ENCODE results near the gene DOCK4. TPM values are rescaled to one million over a fixed set of nuclear protein-coding genes. Genes with fewer than 3 reads are reported as not detected.
"Not testable (repeated sequence)": the region's sequence is repeated elsewhere in the genome, so short reads cannot be mapped to it uniquely, and the experiment has no call there.

The DOCK4 gene
- total RNA-seq = 13.9 TPM
- long read RNA-seq, partial matches to known transcripts = 0 of 3 reads
- long read RNA-seq, other reads (novel, unspliced or antisense) = 3 of 3 reads

- intact Hi-C loops (cut with micrococcal nuclease) = no loop called here
- DNase-seq (peak; percentile 99), ATAC-seq (peak; percentile 96)
Observed at GRCh38 chr7:112206238-112206990, at the start of gene DOCK4, which contains the start of gene ZNF277. Gene DOCK4, minus strand, starts transcription at chr7:112206399. Its CDS starts 261 bp downstream, at chr7:112206138. Gene ZNF277, plus strand, starts transcription at chr7:112206695. Its CDS starts 22 bp downstream, at chr7:112206717.

GRCh38 chr7:112255388-112255720 lies 49.2 kb upstream of the DOCK4 start:
- no peak for DNase-seq
- no peak for ATAC-seq
- intact Hi-C loops (cut with micrococcal nuclease) = no loop called here

- ATAC-seq (no peak), DNase-seq (no peak)
- intact Hi-C loops (cut with micrococcal nuclease) = no loop called here
Observed at GRCh38 chr7:112254709-112255387, 48.6 kb upstream of the DOCK4 start.

- ATAC-seq = no peak
- DNase-seq = no peak
- intact Hi-C loops (cut with micrococcal nuclease) = no loop called here
Observed at GRCh38 chr7:112254156-112254555, 48.0 kb upstream of the DOCK4 start.

- DNase-seq = no peak
- ATAC-seq = no peak
- intact Hi-C loops (cut with micrococcal nuclease) = no loop called here
Observed at GRCh38 chr7:112252691-112253090, 46.5 kb upstream of the DOCK4 start.

GRCh38 chr7:112252141-112252540 lies 45.9 kb upstream of the DOCK4 start:
- DNase-seq = no peak
- intact Hi-C loops (cut with micrococcal nuclease) = no loop called here
- ATAC-seq = no peak

GRCh38 chr7:112249967-112250366 lies 43.8 kb upstream of the DOCK4 start:
- intact Hi-C loops (cut with micrococcal nuclease); DNase-seq; ATAC-seq: not testable (repeated sequence)

- no peak for ATAC-seq
- intact Hi-C loops (cut with micrococcal nuclease) = no loop called here
- DNase-seq = no peak
Observed at GRCh38 chr7:112248598-112248997, 42.4 kb upstream of the DOCK4 start.

- DNase-seq = no peak
- ATAC-seq = peak; percentile 23
- intact Hi-C loops (cut with micrococcal nuclease) = no loop called here
Observed at GRCh38 chr7:112238852-112239610, 32.8 kb upstream of the DOCK4 start.

GRCh38 chr7:112238330-112238729 lies 32.1 kb upstream of the DOCK4 start:
- DNase-seq (no peak), ATAC-seq (no peak)
- intact Hi-C loops (cut with micrococcal nuclease) = no loop called here

GRCh38 chr7:112236597-112236996 lies 30.4 kb upstream of the DOCK4 start:
- no peak for DNase-seq
- intact Hi-C loops (cut with micrococcal nuclease) = no loop called here
- ATAC-seq = no peak

GRCh38 chr7:112234147-112234546 lies 27.9 kb upstream of the DOCK4 start:
- no peak for ATAC-seq
- no peak for DNase-seq
- intact Hi-C loops (cut with micrococcal nuclease) = no loop called here

- no peak for DNase-seq
- ATAC-seq = peak; percentile 91
- intact Hi-C loops (cut with micrococcal nuclease) = no loop called here
Observed at GRCh38 chr7:112233048-112233697, 27.0 kb upstream of the DOCK4 start.

- ATAC-seq = peak; percentile 33
- intact Hi-C loops (cut with micrococcal nuclease) = no loop called here
- no peak for DNase-seq
Observed at GRCh38 chr7:112232212-112232978, 26.2 kb upstream of the DOCK4 start.

- intact Hi-C loops (cut with micrococcal nuclease) = no loop called here
- ATAC-seq (no peak), DNase-seq (no peak)
Observed at GRCh38 chr7:112228632-112229031, 22.4 kb upstream of the DOCK4 start.

GRCh38 chr7:112226701-112227276 lies 20.6 kb upstream of the DOCK4 start:
- DNase-seq (no peak), ATAC-seq (no peak)
- intact Hi-C loops (cut with micrococcal nuclease) = no loop called here

- ATAC-seq (no peak), DNase-seq (no peak)
- intact Hi-C loops (cut with micrococcal nuclease) = no loop called here
Observed at GRCh38 chr7:112225006-112225405, 18.8 kb upstream of the DOCK4 start.

- intact Hi-C loops (cut with micrococcal nuclease) = no loop called here
- ATAC-seq (no peak), DNase-seq (no peak)
Observed at GRCh38 chr7:112224186-112224585, 18.0 kb upstream of the DOCK4 start.
